Endothelial cell of hepatic sinusoid (primary cell): ENCODE measurements around the gene CNST.
"Not testable (repeated sequence)": the region's sequence is repeated elsewhere in the genome, so short reads cannot be mapped to it uniquely, and the experiment has no call there.

ENCODE experiments used
- in situ Hi-C: cut with HindIII; loops from 2 replicates; pipeline ENCODE4 v1.10.0; 2017; ENCODE audit warnings: low sequenced_read_pairs

Gene CNST

GRCh38 chr1:246582301-246583055 lies 16.2 kb downstream of the CNST start:
- in situ Hi-C loops = no loop called here

GRCh38 chr1:246583056-246583440 lies 16.8 kb downstream of the CNST start:
- in situ Hi-C loops = no loop called here

GRCh38 chr1:246583448-246584185 lies 17.4 kb downstream of the CNST start:
- in situ Hi-C loops = no loop called here

- in situ Hi-C loops = no loop called here
Measured at GRCh38 chr1:246587032-246587431, 20.8 kb downstream of the CNST start.

- in situ Hi-C loops = no loop called here
Measured at GRCh38 chr1:246587606-246588005, 21.4 kb downstream of the CNST start.

- in situ Hi-C loops = no loop called here
Measured at GRCh38 chr1:246588159-246588721, 22.0 kb downstream of the CNST start.

GRCh38 chr1:246589919-246590318 lies 23.7 kb downstream of the CNST start:
- in situ Hi-C loops = not testable (repeated sequence)

- in situ Hi-C loops = no loop called here
Measured at GRCh38 chr1:246591047-246591446, 24.8 kb downstream of the CNST start.

GRCh38 chr1:246591504-246591903 lies 25.2 kb downstream of the CNST start:
- in situ Hi-C loops = no loop called here

GRCh38 chr1:246591958-246592357 lies 25.7 kb downstream of the CNST start:
- in situ Hi-C loops = no loop called here

GRCh38 chr1:246592695-246593094 lies 26.4 kb downstream of the CNST start:
- in situ Hi-C loops = no loop called here

- in situ Hi-C loops = no loop called here
Measured at GRCh38 chr1:246595146-246595545, 28.9 kb downstream of the CNST start.

GRCh38 chr1:246597340-246597739 lies 31.1 kb downstream of the CNST start:
- in situ Hi-C loops = no loop called here

- in situ Hi-C loops = no loop called here
Measured at GRCh38 chr1:246597971-246598370, 31.7 kb downstream of the CNST start.

- in situ Hi-C loops = no loop called here
Measured at GRCh38 chr1:246599315-246599714, 33.1 kb downstream of the CNST start.

- in situ Hi-C loops = no loop called here
Measured at GRCh38 chr1:246600579-246600978, 34.3 kb downstream of the CNST start.

- in situ Hi-C loops = no loop called here
Measured at GRCh38 chr1:246602194-246602593, 35.9 kb downstream of the CNST start.

GRCh38 chr1:246605231-246605630 lies 39.0 kb downstream of the CNST start:
- in situ Hi-C loops = not testable (repeated sequence)

- in situ Hi-C loops = no loop called here
Measured at GRCh38 chr1:246607462-246607861, 41.2 kb downstream of the CNST start.

- in situ Hi-C loops = no loop called here
Measured at GRCh38 chr1:246608616-246609376, 42.5 kb downstream of the CNST start.

- in situ Hi-C loops = no loop called here
Measured at GRCh38 chr1:246609632-246610031, 43.4 kb downstream of the CNST start.
